Measurements from ENCODE around the gene EMC10.
A peak's percentile ranks its signal among the peaks of the same experiment; 100 is the strongest.

EMC10 gene

DNA sequence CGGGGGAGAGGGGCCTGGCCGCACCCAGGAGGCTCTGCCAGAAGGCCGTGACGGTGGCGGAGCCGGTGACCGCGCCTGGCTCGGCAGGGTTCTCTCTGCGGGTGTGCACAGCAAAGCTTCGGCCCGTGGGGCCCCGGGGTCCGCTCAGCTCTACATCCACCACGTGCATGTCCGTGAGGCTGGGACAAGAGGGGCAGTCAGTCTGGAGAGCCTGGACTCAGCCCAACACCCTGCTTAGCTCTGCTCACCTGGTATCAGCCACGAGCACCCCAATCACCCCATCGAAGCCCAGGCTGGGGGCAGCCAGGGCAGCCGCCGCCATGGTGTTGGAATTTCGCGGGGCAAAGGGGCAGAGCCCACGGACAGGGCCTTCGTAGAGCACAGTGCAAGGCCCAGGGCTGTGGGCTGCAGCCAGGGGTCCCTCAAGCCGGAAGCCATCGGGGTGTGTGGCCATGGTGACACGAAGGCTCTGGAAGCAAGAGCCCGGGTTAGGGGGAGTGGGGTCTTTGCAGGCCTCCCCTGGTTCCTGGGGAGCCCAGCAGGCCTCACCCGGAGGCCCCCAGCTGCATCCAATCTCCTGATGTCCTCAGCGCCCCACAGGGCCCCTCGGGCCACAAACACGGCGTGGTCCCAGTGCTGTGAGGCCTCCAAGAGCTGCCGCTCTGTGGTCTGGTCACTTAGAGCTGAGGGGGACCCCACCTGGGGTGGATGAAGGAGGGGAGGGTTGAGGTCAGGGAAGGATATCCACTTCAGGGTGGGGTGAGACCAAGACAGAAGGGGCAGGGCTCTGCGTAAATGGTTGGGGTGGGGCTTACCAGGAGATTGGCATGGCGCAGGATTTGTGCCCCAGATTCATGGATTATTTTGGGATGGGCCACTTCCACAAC is 36.0 kb downstream of the EMC10 start:
- H3K4me3 ChIP-seq (ENCODE audit: low read depth, low read length) = peak overlapping the region; percentile 91
- no peak for DNase-seq (ENCODE audit: low read depth)
- TF ChIP-seq, protein P1, sequence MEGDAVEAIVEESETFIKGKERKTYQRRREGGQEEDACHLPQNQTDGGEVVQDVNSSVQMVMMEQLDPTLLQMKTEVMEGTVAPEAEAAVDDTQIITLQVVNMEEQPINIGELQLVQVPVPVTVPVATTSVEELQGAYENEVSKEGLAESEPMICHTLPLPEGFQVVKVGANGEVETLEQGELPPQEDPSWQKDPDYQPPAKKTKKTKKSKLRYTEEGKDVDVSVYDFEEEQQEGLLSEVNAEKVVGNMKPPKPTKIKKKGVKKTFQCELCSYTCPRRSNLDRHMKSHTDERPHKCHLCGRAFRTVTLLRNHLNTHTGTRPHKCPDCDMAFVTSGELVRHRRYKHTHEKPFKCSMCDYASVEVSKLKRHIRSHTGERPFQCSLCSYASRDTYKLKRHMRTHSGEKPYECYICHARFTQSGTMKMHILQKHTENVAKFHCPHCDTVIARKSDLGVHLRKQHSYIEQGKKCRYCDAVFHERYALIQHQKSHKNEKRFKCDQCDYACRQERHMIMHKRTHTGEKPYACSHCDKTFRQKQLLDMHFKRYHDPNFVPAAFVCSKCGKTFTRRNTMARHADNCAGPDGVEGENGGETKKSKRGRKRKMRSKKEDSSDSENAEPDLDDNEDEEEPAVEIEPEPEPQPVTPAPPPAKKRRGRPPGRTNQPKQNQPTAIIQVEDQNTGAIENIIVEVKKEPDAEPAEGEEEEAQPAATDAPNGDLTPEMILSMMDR (IDR thresholded peaks at IDR 0.05; ENCODE audit: low read depth, low read length, missing control alignments) = no peak

DNA sequence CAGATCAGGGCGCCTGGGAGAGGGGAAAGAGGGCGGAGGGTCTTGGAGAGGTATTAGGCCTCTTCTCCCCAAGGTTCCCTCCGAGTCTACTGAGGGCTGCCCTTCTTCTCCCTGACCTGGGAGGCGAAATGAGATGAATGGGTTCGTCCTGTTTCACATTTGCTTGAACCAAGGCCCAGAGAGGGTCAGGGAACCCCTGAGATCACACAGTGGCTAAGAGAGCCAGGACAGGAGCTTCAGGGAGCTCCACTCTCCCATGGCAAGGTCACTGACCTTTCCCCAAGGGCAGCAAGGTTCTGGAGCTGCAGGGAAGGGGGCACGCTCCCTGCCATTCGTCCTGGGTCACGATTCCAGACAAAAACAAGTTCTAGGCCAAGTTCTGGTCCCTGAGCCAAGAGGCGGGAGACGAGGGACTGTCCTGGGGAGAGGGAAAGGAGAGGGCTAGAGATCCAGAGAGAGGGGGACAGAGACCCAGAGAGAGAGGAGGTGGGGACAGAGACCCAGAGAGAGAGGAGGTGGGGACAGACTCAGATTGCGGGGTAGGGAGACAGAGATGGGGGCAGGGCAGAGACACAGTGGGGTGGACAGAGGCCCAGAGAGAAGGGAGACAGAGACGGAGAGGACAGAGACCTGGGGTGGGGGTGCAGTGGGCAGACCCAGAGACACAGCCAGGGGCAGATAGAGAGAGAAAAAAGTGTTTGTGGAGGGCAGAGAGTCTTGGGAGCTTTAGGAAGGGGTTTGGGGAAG is 36.9 kb downstream of the EMC10 start:
- TF ChIP-seq, protein P1 (IDR thresholded peaks at IDR 0.05; ENCODE audit: low read depth, low read length, missing control alignments) = no peak
- no peak for DNase-seq (ENCODE audit: low read depth)
- H3K4me3 ChIP-seq (ENCODE audit: low read depth, low read length) = no peak overlapping the region

DNA sequence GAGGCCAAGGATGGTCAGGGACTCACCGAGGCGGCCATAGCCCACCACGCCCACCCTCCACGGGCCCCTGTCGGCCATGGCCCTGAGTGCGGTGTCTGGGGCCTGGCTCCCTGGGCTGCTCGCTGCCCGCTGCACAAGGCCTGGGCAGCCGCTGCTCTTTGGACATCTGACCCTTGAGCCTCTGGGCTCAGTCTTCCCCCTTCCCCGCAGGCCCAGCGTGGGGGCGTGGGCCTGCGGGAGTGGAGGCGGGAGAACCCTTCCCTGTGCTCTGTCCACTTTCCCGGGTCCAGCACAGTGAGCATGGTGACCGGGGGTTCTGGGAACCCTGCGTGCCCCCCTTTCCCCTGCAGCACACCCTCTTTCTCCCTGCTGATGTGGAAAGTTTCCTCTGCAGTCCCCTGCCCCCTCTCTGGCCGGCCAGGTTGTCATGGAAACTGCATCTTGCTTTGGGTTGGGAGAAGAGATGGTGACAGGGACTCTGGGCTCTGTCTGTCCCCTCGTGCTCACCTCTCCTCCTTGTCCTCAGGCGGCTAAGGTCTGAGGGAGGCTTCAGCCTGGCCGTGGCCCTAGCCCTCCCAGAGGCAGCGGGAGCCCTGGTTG is 37.5 kb downstream of the EMC10 start, which contains the start of gene ASPDH:
Gene ASPDH, minus strand, starts transcription at position 168 of the 600 bp plus-strand sequence. Its CDS starts 90 bp downstream, at position 78.
- TF ChIP-seq, protein P1 (IDR thresholded peaks at IDR 0.05; ENCODE audit: low read depth, low read length, missing control alignments) = no peak
- no peak within 1 kb of the TSS for H3K4me3 ChIP-seq (ENCODE audit: low read depth, low read length)
- no peak for DNase-seq (ENCODE audit: low read depth)

DNA sequence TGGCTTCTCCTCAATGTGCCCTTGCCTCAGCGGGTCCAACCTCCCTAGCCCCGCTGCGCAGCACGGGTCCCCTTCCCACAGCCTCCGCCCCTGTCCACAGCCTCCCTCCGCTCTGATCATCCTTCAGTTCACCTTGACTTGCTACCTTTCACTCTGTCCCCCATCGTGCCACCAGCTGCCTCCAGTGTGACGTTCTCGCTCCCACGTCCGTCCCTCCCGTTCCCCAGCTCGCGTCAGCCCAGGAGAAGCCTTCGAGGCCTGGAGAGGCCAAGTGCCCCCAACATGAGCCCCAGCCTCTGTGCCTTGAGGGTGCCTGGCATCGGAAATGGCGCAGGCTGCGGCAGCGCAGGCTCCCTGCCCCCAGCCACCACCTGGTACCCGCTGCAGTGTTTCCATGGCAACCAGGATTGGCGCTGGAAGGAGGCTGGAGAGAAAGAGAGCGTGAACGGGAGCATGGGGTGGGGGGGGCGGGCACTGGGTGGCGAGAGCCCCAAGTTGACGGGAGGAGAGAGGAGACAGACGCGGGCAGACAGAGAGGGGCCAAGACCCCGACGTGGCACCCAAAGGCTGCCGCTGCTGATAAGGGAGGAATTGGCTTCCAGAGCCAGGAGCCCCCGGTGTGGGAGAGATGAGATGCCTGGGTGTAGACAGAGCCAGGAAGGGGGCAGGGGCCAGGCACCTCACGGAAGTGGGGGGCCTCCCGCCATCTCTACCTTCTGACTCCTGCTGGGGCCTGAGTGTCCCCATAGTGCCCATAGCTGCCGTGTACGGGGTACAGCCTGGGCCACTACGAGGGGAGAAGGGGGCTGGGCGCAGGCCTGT is 38.2 kb downstream of the EMC10 start:
- TF ChIP-seq, protein P1 (IDR thresholded peaks at IDR 0.05; ENCODE audit: low read depth, low read length, missing control alignments) = no peak
- no peak overlapping the region for H3K4me3 ChIP-seq (ENCODE audit: low read depth, low read length)
- DNase-seq (ENCODE audit: low read depth) = no peak

DNA sequence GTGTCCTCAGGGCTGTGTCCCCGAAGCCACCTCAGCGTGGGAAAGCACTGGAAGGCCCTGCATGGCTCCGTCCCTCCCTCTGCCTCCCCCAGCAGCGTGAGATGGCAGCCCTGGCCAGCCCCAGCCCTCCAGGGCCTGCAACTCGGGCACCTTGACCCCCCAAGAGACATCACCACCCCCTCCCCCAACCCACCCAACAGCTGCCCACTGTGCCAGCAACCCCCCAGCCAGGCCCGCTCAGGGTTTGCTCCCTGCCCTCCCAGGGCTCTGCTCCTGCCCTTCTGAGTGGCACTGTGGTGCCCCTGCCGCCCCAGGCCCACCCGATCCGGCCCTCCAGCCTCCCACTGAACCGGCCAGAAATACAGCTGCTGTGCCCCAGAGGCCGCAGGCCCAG is 38.9 kb downstream of the EMC10 start:
- no peak for DNase-seq (ENCODE audit: low read depth)
- TF ChIP-seq, protein P1 (IDR thresholded peaks at IDR 0.05; ENCODE audit: low read depth, low read length, missing control alignments) = no peak
- no peak overlapping the region for H3K4me3 ChIP-seq (ENCODE audit: low read depth, low read length)

DNA sequence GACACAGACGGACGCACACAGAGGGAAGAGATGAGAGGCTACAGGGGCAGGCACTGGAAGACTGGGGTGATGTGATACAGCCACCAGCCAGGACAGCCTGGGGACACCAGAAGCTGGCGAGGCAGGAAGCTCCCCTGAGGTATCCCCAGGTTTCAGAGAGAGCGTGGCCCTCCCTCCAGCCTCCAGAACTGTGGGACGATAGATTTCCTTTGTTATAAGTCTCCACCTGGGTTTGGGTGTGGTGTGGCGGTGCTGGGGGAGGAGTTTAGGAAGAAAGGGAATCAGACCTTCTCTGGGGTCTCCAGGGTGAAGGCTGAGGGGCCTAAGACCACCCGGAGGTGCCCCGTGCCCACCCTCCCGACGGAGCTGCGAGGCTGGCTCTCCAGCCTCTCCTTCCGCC is 40.1 kb downstream of the EMC10 start:
- DNase-seq (ENCODE audit: low read depth) = no peak
- H3K4me3 ChIP-seq (ENCODE audit: low read depth, low read length) = no peak overlapping the region
- TF ChIP-seq, protein P1 (IDR thresholded peaks at IDR 0.05; ENCODE audit: low read depth, low read length, missing control alignments) = no peak
